Measurements from ENCODE around the gene BACE1-AS.
A peak's percentile ranks its signal among the peaks of the same experiment; 100 is the strongest.

Gene BACE1-AS

GRCh38 chr11:117327567-117328374 lies 36.6 kb downstream of the BACE1-AS start, which contains the start of gene CEP164:
CEP164 (plus strand) TSS chr11:117327854; CDS start chr11:117338587, 10,733 bp downstream.
- peak within 1 kb of the TSS; percentile 67 to 91 for H3K4me3 ChIP-seq (ENCODE audit: low read depth in 1 of 2, low read length in 1 of 2)
- peak within 1 kb of the TSS; percentile 89 for H3K27ac ChIP-seq
- H3K36me3 ChIP-seq = no peaks in the 10 kb centered on the region
- H3K27me3 ChIP-seq = peaks cover 7% of the 10 kb centered on the region
- peak; percentile 20 for TF ChIP-seq CTCF (IDR thresholded peaks at IDR 0.05)
- H3K4me1 ChIP-seq (ENCODE audit: control insufficient read depth in 1 of 2, insufficient read depth in 1 of 2, low read depth in 1 of 2, low read length in 1 of 2) = peaks cover 10 to 13% of the 10 kb centered on the region in 2 experiments
- no peaks in the 10 kb centered on the region for H3K9me3 ChIP-seq

DNA sequence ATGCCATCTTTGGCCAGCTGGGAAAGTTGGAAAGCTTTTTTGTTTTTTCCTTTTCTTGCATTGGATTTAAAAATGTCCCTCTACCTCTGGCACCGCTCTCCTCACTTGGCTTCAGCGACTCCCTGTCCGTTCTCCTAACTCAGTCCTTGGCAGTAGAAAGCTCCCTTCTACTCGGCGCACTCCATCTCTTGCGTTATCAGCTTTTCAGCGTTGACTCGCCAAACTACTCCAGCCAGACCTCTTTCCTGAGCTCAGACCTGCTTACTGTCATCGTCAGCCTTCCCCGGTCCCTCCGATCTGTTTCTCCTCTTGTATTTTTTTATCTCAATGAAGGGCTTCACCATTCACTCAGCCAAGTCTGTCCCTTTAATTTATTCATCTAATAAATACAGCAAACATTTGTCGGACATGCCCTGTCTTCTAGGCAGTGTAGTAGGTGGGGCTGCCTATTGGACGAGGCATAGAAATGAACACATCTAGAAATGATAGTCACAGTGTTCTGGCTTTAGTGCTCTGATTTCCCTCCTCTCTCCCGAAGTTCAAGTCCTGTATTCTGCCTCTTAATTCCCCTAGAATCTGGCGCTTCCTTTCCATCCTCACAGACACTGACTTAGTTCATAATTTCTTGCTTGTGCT lies 37.3 kb downstream of the BACE1-AS start:
- peaks cover 10 to 13% of the 10 kb centered on the region in 2 experiments for H3K4me1 ChIP-seq (ENCODE audit: control insufficient read depth in 1 of 2, insufficient read depth in 1 of 2, low read depth in 1 of 2, low read length in 1 of 2)
- peaks cover 7% of the 10 kb centered on the region for H3K27me3 ChIP-seq
- no peaks in the 10 kb centered on the region for H3K9me3 ChIP-seq
- TF ChIP-seq CTCF (IDR thresholded peaks at IDR 0.05) = no peak
- peak overlapping the region; percentile 67 to 91 for H3K4me3 ChIP-seq (ENCODE audit: low read depth in 1 of 2, low read length in 1 of 2)
- H3K36me3 ChIP-seq = no peaks in the 10 kb centered on the region
- peak overlapping the region; percentile 89 for H3K27ac ChIP-seq

GRCh38 chr11:117332843-117333242 lies 41.7 kb downstream of the BACE1-AS start:
- no peak overlapping the region for H3K4me3 ChIP-seq (ENCODE audit: low read depth in 1 of 2, low read length in 1 of 2)
- TF ChIP-seq CTCF (IDR thresholded peaks at IDR 0.05) = no peak
- peaks cover 7% of the 10 kb centered on the region for H3K27me3 ChIP-seq
- no peak overlapping the region for H3K27ac ChIP-seq
- peaks cover 8 to 10% of the 10 kb centered on the region in 2 experiments for H3K4me1 ChIP-seq (ENCODE audit: control insufficient read depth in 1 of 2, insufficient read depth in 1 of 2, low read depth in 1 of 2, low read length in 1 of 2)
- no peaks in the 10 kb centered on the region for H3K9me3 ChIP-seq
- no peaks in the 10 kb centered on the region for H3K36me3 ChIP-seq

DNA sequence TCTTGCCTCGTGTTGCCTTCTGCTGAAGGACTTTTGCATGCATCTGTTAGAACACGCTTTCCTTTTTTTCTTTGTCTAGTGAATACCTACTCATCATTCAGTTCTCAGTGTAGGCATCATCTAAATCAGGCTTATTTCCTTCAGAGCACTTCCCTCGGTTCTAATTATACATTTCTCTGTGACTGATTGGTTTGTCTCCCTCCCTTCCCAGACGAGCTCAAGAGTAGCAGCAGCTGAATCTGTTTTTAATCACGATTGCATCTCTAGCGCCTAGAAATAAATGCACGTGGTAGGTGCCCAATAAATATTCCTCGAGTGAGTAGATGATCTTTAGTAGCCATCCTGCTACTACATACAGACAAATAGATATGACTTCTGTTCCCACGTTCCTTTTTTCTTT lies 42.8 kb downstream of the BACE1-AS start:
- H3K9me3 ChIP-seq = no peaks in the 10 kb centered on the region
- H3K36me3 ChIP-seq = no peaks in the 10 kb centered on the region
- H3K27me3 ChIP-seq = peaks cover 3% of the 10 kb centered on the region
- no peak overlapping the region for H3K4me3 ChIP-seq (ENCODE audit: low read depth in 1 of 2, low read length in 1 of 2)
- TF ChIP-seq CTCF (IDR thresholded peaks at IDR 0.05) = no peak
- H3K4me1 ChIP-seq (ENCODE audit: control insufficient read depth in 1 of 2, insufficient read depth in 1 of 2, low read depth in 1 of 2, low read length in 1 of 2) = peaks cover under 1 to 1% of the 10 kb centered on the region in 2 experiments
- no peak overlapping the region for H3K27ac ChIP-seq

- no peaks in the 10 kb centered on the region for H3K36me3 ChIP-seq
- H3K4me3 ChIP-seq (ENCODE audit: low read depth in 1 of 2, low read length in 1 of 2) = no peak overlapping the region
- H3K4me1 ChIP-seq (ENCODE audit: control insufficient read depth in 1 of 2, insufficient read depth in 1 of 2, low read depth in 1 of 2, low read length in 1 of 2) = no peaks in the 10 kb centered on the region
- H3K27ac ChIP-seq = no peak overlapping the region
- no peaks in the 10 kb centered on the region for H3K27me3 ChIP-seq
- no peak for TF ChIP-seq CTCF (IDR thresholded peaks at IDR 0.05)
- no peaks in the 10 kb centered on the region for H3K9me3 ChIP-seq
Observed at GRCh38 chr11:117334896-117335295, 43.8 kb downstream of the BACE1-AS start.

Measured in neutrophil (primary cell).